Limb (tissue), 2 donors: ENCODE results near the gene ALDH3B1.
"Not testable (repeated sequence)": the region's sequence is repeated elsewhere in the genome, so short reads cannot be mapped to it uniquely, and the experiment has no call there.

Experiments
- DNase-seq, 2 donors: peaks; one replicate each; pipeline ENCODE4 v3.0.0-alpha.2; 2016; ENCODE audit errors: extremely low spot score in 2 of 2

Gene ALDH3B1, protein sequence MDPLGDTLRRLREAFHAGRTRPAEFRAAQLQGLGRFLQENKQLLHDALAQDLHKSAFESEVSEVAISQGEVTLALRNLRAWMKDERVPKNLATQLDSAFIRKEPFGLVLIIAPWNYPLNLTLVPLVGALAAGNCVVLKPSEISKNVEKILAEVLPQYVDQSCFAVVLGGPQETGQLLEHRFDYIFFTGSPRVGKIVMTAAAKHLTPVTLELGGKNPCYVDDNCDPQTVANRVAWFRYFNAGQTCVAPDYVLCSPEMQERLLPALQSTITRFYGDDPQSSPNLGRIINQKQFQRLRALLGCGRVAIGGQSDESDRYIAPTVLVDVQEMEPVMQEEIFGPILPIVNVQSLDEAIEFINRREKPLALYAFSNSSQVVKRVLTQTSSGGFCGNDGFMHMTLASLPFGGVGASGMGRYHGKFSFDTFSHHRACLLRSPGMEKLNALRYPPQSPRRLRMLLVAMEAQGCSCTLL

DNA sequence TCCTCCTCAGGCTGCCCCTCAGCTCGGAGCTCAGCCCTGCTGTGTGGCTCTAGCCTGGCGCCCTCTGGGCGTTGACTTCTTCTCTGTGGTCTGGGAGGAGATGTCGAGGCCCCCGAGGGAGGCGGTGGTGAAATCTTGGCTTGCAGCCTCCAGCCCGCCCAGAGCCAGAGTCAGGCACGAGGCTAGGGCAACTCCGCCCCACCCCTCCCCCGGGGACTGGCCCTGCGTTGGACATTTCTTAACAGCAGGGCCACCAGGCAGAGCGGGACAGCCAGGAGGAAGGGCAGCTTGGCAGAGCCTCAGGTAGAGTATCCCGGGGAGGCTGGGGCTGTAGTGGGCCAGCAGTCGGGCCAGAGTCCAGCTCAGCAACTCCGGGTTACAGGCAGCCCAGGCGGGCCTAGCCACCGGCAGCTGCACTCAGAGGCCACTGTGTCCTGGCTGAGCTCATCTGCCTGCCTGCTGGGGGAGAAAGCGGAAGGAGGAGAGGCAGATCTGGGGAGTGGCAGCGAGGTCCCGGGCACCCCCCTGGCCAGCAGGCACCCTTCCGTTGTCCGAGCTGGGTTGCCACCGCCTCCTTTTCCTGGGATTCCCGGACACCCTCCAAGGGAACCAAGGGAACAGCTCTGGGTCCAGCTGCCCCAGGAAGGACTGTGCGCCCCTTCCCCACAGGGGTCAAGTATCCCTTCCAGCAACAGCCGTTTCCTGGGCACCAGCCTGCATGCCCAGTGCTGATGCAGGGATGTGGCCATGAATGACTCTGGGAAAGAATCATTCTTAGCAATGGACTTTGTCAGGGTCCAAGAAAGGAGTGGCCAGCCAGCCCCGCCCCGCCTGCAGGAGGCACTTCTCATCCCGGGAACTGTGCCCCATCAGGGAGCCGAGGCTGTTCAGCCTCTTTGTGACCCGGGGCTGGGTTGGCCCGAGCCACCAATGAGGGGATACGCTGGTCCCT lies at the start of gene ALDH3B1:
TSS of gene ALDH3B1 (plus strand) at position 238 of the 952 bp plus-strand sequence. CDS start 4,971 bp downstream, outside the sequence.
- DNase-seq = peak in 1 of 2 donors; percentile 67

DNA sequence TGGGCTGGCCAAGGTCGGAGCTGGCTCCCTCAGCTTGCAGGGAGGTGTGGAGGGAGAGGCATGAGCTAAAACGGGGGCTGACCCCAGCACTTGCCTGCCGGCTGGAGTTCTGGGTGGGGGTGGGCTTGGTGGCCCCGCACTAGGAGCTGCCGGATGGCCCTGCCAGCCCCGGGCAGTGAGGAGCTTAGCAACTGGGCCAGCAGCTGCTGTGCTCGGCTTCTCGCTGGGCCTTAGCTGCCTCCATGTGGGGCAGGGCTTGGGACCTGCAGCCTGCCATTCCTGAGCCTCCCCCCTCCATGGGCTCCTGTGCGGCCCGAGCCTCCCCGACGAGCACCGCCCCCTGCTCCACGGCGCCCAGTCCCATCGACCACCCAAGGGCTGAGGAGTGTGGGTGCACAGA lies 46.9 kb upstream of the ALDH3B1 start:
- DNase-seq = not testable (repeated sequence)

DNA sequence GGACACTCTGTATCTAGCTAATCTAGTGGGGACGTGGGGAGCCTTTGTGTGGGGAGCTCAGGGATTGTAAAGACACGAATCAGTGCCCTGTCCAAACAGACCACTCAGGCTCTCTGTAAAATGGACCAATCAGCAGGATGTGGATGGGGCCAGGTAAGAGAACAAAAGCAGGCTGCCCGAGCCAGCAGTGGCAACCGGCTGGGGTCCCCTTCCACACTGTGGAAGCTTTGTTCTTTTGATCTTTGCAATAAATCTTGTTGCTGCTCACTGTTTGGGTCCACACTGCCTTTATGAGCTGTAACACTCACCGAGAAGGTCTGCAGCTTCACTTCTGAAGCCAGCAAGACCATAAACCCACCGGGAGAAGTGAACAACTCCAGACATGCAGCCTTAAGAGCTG lies 46.2 kb upstream of the ALDH3B1 start:
- not testable (repeated sequence) for DNase-seq

DNA sequence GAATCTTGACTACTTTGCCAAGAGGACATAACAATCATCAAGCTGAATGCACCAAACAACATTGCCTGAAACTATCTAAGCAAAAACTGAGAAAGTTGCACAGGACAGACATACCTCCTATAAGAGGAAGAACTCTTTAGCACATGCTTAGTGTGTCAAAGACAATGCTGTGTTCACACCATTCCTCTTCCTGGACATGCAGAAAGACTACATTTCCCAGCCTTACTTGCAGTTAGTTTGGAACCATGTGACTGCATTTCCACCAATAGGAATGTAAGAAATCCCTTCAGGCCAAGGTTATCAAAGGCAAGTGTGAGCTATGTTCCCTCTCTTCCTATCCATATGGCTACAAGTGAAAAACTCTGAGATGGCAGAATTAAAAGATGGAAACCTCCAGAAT lies 45.4 kb upstream of the ALDH3B1 start:
- not testable (repeated sequence) for DNase-seq

DNA sequence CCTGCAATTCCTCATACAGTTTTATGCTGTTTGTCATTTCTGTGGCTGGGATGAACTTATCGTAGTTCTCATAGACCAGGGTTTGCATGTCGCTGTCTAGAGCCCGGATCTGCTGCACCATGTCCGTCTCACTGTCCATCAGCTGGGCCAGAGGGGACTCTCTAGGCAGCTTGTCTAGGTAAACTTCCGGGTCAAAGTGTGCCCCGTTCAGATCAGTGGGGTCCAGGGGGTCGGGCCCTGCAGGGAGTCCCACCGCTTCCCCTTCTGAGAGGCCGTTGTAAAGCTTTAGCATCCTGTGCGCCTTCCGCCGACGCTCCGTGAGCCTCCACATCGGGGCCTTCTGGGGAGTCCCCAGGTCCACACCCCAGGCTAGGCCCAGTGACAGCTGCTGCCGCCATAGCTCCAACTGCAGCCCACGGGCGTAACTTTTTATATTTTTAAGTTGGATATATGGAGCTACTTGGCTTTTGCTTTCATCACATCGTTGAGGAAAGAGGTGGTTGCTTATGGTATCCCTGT lies 44.2 kb upstream of the ALDH3B1 start:
- DNase-seq = not testable (repeated sequence)

DNA sequence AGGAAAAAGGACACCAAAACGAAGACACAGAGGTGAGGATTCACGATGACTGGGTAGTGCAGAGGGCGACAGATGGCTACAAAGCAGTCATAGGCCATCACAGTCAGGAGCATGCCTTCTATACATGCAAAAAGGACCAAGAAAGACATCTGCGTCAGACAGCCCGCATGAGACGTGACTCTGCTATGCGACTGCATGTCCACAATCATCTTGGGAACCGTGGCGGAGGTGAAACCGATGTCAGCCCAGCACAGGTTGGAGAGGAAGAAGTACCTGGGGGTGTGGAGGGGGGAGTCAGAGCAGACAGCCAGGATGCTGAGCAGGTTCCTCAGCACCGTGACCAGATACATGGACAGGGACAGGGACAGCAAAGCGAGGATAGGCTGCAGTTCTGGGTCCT lies 35.4 kb upstream of the ALDH3B1 start:
- not testable (repeated sequence) for DNase-seq

DNA sequence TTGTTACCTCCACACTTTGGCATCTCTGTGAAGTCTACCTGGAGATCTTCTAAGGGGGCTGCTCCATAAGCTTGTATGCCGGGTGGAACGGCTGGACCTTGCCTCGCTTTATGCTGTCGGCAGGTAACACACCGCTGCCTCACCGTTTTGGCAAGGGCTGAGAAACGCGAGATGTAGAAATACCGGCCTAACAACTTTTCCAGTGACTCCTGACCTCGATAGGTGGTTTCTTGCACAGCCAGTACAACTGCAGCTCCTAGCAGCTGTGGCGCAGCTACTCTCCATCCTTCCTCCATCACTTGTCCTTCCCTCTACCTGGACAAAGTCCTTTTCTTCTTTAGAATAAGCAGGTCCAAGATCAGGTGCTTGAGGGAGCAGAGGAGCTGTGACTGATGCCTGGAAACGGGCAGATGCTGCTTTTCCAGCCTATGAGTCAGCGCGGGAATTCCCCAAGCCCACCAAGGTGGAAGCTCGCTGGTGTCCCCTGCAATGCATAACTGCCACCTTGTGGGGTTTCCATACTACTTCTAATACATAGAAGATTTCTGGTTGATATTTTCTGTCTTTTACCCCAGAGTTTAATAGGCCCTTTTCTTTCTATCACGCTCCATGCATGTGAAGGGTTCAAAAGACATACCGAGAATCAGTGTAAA lies 31.2 kb upstream of the ALDH3B1 start:
- not testable (repeated sequence) for DNase-seq

DNA sequence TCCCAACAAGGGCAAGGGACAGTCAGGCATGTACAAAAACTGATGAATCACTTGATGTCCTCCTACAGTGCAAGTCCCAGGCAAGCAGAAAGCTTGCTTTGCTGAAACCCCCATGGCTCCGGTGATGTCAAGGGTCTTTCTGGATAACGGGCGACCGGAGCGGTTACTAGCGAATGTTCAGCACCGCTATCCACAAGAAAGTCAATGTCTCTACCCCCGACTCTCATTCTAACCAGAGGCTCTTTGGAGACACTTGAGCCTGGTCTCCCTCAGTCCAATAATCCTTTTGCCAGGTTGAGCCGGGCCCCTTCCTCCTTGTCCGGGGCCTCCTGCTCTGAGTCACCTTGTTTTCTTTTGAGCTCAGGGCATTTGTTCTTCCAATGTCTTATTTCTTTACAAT lies 28.9 kb upstream of the ALDH3B1 start:
- DNase-seq = not testable (repeated sequence)

DNA sequence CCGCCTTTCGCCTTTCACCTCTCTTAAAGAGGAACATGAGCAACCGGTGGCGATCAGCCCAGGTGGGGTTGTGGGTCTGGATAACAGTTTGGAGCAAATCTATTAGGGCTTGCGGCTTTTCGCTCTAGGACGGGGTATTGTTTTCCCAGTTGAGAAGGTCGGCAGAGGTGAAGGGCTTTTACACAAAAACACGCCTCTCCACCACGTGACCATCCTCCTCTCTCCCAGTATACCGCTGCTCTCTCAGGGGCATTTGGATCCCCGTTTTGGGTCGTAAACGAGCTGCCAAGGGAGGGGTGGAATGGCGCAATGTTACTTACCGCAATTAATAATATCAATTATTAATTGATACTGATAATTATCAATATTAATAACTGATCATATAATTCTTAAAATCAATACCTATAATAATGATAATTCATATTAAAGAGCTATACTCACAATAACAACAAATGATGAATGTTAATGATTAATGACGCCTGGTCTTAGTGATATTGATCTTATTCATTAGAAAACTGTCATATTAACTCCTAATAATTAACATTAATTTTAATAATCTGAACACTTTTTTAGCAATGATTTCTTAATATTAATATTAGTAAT lies 27.8 kb upstream of the ALDH3B1 start:
- not testable (repeated sequence) for DNase-seq

DNA sequence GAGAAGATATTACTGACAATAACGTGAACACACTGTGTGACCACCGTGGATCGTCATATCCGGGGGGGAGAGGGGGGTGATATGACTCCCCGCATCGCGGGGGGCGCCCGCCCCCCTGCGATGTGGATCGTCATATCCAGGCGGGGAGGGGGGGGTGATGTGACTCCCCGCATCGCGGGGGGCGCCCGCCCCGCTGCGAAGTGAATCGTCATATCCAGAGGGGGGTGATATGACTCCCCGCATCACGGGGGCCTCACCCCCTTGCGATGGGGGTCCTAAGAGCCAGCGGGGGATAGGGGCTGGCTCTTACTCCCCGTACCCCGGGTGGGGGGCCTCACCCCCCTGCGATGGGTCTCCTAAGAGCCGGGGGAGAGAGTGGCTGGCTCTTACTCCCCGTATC lies 26.2 kb upstream of the ALDH3B1 start:
- DNase-seq = no peak

DNA sequence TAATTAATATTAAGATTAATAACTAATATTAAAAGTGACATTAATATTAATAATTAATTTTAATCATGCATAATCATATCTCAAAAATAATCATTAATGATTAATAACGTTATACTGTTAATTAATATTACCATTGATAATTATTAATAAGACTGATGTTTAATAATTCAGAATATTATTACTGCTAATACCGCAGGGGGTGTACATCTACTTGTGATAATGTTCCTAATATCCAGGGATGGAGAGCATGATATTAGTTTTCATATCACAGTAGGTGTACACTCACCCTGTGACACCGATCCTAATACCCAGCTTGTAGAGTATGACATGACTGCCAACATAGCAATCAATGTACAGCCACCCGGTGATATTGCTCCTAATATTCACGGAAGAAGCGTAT lies 24.8 kb upstream of the ALDH3B1 start:
- not testable (repeated sequence) for DNase-seq

DNA sequence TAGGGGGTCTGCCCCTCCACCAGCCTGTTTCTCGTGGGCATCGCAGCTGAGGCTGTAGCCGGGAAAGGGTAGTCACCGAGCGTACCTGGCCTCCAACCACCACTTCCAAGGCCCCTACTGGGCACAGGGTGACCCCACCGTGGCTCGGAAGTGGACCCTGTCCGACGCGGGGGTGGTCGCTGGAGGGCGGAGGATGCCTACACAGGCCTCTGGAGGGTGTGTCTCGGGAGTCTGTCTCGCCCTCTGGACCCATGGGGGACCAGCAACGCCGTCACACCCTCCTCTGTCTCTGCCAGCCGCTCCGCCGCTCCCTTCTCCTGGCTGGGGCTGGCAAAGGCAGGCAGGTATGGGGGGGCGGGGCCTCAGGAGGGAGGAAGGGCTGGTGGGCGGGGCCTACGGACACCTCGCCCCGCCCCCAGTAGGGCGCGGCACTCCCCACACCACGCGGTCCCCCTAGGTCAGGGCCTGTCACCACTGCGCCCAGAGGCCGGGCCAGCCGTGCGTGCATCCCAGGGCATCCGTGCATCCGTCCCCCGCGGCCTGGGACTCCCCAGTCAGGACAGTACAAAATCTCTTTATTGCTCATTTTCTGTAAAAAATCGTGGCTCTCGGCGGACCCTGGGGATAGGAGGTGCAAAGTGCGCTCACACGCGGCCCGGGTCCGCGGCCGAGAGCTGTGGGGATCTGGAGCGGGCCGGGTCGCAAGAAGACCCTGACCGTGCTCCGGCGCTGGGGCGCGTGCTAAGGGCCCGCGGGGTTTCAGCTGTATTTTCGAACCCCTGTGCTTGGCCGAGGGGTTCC lies 19.4 kb upstream of the ALDH3B1 start:
- DNase-seq = not testable (repeated sequence)

DNA sequence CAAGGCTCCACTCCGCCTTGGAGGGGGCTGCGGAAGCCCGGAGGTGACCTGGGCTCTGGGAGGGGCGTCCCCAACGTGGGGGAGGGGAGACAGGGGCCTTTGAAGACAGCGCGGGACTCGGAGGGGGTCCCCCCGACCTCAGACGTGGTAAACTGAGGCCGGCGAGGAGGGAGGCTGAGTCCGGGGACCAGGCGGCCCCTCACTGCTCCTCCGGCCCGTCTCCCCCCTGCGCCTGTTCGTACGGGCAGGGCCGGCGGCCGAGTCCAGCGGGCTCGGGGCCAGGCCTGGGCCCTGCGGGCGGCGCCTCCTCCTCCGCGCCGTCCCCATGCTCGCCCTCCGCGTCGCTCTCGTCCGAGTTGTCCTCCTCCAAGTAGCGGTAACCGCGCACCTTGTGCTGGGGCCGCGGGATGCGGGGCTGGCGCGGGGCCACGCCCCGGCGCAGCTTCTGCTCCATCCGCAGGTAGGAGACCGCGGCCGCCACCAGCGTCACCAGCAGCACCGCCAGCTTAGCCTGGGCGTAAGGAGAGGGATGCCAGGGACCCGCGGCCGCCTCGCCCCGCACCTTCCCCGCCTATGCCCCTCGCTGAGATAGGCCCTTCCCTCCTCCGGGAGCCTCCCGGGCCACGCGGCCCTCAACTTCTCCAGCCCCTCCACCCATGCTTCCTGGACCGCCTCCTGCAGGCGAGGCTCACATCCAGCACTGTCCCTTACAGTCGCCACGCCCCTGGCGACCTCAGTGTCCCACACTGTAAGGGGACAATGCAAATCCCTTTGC lies 18.6 kb upstream of the ALDH3B1 start:
- DNase-seq = not testable (repeated sequence)

DNA sequence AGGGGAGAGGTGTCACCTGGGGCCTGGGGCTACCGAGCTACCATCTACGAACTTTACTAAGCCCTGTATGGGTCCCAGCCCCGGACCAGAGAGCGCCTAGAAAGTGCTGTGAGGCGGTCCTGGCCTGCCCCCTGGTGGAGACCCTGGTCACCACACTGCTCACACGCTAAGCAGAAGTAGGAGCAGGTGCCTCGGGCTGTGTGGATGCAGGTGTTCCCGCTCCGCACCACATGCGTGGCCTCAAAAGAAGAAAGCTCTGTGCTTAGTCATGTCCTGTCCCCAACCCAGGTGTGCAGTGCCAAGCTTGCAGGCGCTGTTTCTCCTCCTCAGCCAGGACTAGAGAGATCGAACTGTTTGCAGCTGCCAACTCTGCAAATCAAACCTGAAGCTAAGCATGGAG lies 16.3 kb upstream of the ALDH3B1 start:
- DNase-seq = not testable (repeated sequence)

DNA sequence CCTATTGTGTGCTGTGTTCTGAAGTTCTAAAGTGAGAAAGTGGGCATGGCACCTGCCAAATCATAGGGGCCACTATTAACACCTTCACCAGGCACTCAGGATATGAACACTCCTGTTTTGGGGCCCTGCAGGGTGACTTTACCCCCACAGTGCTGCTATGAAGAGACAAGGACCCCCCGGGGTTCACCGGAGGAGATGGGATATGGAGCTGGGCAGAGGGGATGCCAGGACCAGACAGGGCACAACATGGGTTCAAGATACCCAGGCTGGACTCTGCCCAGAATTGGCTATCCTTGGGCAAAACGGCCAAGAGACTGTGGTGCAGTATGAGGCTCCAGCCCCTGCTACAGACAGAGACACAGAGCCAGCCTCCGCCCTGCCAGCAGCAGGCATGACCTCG lies 15.7 kb upstream of the ALDH3B1 start:
- not testable (repeated sequence) for DNase-seq

DNA sequence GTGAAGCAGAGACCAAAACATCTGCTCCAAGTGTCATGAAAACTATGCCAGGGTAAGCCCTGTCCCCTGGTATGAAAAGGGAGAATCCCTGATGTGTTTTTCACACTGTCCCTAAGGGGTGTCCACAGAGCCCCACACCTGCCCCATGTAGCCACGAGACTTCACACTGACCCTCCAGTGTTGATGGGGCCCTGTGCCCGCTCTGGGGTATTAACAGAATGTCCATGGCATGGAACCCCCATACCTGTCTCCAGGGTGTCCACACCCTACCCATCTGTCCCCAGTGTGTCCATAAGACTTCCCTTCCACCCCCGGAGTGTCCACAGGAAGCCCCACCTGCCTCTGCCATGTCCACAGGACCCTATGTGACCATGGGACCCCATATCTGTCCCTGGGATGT lies 15.0 kb upstream of the ALDH3B1 start:
- not testable (repeated sequence) for DNase-seq

DNA sequence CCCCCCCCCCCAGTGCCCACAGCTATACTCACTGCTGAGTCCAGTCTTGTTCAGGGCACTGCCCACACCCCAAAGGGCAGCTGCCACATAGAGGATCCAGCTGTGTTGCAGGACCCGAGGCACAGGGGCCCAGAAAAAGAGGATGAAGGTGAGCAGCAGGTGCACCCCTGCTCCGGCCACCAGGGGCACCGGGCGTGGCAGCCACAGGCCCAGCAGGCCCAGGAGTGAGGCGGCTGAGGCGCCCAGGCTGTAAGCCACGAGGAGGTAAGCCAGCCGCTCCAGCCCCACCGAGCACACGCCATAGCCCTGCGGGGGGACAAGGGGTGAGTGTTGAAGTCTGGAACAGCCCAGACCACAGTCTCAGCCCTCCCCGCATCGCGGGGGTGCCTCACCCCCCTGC lies 14.5 kb upstream of the ALDH3B1 start:
- DNase-seq = not testable (repeated sequence)

DNA sequence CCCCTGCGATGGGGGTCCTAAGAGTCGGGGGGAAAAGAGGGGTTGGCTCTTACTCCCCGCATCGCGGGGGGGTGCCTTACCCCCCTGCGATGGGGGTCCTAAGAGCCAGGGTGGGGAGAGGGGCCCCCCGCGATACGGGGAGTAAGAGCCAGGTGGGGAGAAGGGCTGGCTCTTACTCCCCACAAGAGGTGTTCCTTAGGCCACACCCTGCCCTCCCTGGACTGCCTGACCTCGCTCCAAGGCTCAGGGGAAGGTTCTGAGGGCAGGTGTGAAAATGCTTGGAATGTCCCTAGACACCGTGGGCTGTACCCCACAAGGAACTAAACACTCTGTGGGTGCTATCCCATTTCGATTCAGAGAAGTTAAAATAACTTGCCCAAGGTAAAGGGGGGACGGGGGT lies 14.1 kb upstream of the ALDH3B1 start:
- no peak for DNase-seq
